ENCODE data around the gene LPP. TPM values are rescaled to one million over a fixed set of nuclear protein-coding genes. Genes with fewer than 3 reads are reported as not detected.

LPP gene
- total and polyA plus RNA-seq, 10 of the 15 experiments (the other 5 are each of a cell fraction or from before 2014, with no cell fraction given), result under 0.01 to 0.62 (median 0.03) TPM

- RAD21 ChIA-PET (ENCODE audit: unreplicated experiment), result no interaction called here
- ATAC-seq (no peak), FAIRE-seq (peak; percentile 23)
These were observed 335.9 kb downstream of the LPP start for GRCh38 chr3:188489639-188490405.

More at GRCh38 chr3:188489639-188490405, 335.9 kb downstream of the LPP start:
- H3K4me1 ChIP-seq (ENCODE audit: control insufficient read depth, insufficient read depth, low read length), result no peaks in the 10 kb centered on the region
- BruUV-seq (replicated peaks), result no TSS peak
- H2AFZ ChIP-seq (ENCODE audit: control insufficient read depth, low read depth, low read length), result no peak overlapping the region
- no peaks in the 10 kb centered on the region for H3K9me3 ChIP-seq (replicated peaks; ENCODE audit: control insufficient read depth, insufficient read depth, low read length)
- H3K4me2 ChIP-seq (ENCODE audit: control insufficient read depth, insufficient read depth), result no peak overlapping the region
- no peak for DNase-seq (ENCODE audit: low read depth, low spot score)
- TF ChIP-seq SREBF1 (IDR thresholded peaks at IDR 0.05; ENCODE audit: low read length), result no peak
- no peak for TF ChIP-seq PBX3 (IDR thresholded peaks at IDR 0.05; ENCODE audit: insufficient replicate concordance, low read depth, low read length)
- TF ChIP-seq ZBED1 (IDR thresholded peaks at IDR 0.05; ENCODE audit: borderline replicate concordance), result no peak
- no peak for TF ChIP-seq CBX3 (IDR thresholded peaks at IDR 0.05; ENCODE audit: borderline replicate concordance, low read depth)
- no peak for TF ChIP-seq MEF2B (IDR thresholded peaks at IDR 0.05; ENCODE audit: partially characterized antibody, poor library complexity, severe bottlenecking)
- no peak for TF ChIP-seq SUPT20H (IDR thresholded peaks at IDR 0.05; ENCODE audit: borderline replicate concordance, control insufficient read depth, low read depth, low read length)
- no peak for TF ChIP-seq NFIC (IDR thresholded peaks at IDR 0.05; ENCODE audit: low read depth, low read length)
- TF ChIP-seq MEF2A (IDR thresholded peaks at IDR 0.05; ENCODE audit: insufficient read depth, low read depth, low read length), result no peak
- no peak for TF ChIP-seq ELK1 (IDR thresholded peaks at IDR 0.05; ENCODE audit: low read depth, low read length)
- TF ChIP-seq NKRF (conservative IDR thresholded peaks at IDR 0.05), result no peak
- TF ChIP-seq CBFB (IDR thresholded peaks at IDR 0.05; ENCODE audit: low read depth), result no peak
- TF ChIP-seq ZNF24 (IDR thresholded peaks at IDR 0.05), result no peak
- no peak for TF ChIP-seq ZNF207 (IDR thresholded peaks at IDR 0.05; ENCODE audit: borderline replicate concordance)
- no peak for TF ChIP-seq MTA2 (IDR thresholded peaks at IDR 0.05; ENCODE audit: low read depth)
- no peak for TF ChIP-seq CEBPZ (IDR thresholded peaks at IDR 0.05; ENCODE audit: low read depth, low read length)
- ChIA-PET CTCF (no interaction called here), POLR2A (no interaction called here), SMC1A (ENCODE audit: uncharacterized antibody, unreplicated experiment) (no interaction called here)
- intact Hi-C loops (cut with micrococcal nuclease; ENCODE audit: unreplicated experiment) (no loop called here), in situ Hi-C loops (cut with MboI) (no loop called here)
- 0% methylated on average over 1 of the region's 1 CpG for WGBS (ENCODE audit: insufficient coverage, insufficient replicate concordance, low lambda C conversion rate, missing lambda C conversion rate)
- H3K9ac ChIP-seq (ENCODE audit: control insufficient read depth, insufficient read depth, low read length), result no peak overlapping the region
- H3K36me3 ChIP-seq (ENCODE audit: control insufficient read depth in 2 of 2, insufficient read depth in 2 of 2, low read length in 1 of 2), result no peaks in the 10 kb centered on the region
- no peak overlapping the region for H3K27ac ChIP-seq (ENCODE audit: control insufficient read depth, insufficient read depth)
- no peak overlapping the region for H3K4me3 ChIP-seq
- no peaks in the 10 kb centered on the region for H3K27me3 ChIP-seq (replicated peaks in 1 of 2; ENCODE audit: control insufficient read depth in 2 of 2, insufficient read depth in 2 of 2, low read length in 1 of 2)
- no peaks in the 10 kb centered on the region for H4K20me1 ChIP-seq (ENCODE audit: control insufficient read depth, insufficient read depth)
- no peaks in the 10 kb centered on the region for H3K79me2 ChIP-seq (ENCODE audit: control insufficient read depth, insufficient read depth, low read length)

Data from GM12878 (cell line).